ENCODE results near the gene FGF18. TPM values are rescaled to one million over a fixed set of nuclear protein-coding genes. Genes with fewer than 3 reads are reported as not detected.

Gene FGF18
- total RNA-seq, 1 experiment from 2014 or later: 0.94 TPM

- no peak overlapping the region; a peak in 1 of 5 replicates for H3K4me3 Mint-ChIP-seq
- H3K9me3 Mint-ChIP-seq: no peaks in the 10 kb centered on the region
- Histone ChIP-seq H3K27me3 (ENCODE audit: insufficient read depth, low read length) (no peaks in the 10 kb centered on the region), H4K8ac (replicated peaks; ENCODE audit: insufficient read length, low read depth, low read length) (no peak overlapping the region), H2AK5ac (ENCODE audit: insufficient read length, low read length) (no peak overlapping the region), H3K9ac (ENCODE audit: extremely low read depth, insufficient read length, low read length) (no peak overlapping the region), H3K56ac (ENCODE audit: insufficient read length, low read depth, low read length) (no peak overlapping the region), H3K4me2 (ENCODE audit: insufficient read depth, insufficient read length, low read length) (no peak overlapping the region), H2BK120ac (ENCODE audit: low read depth, low read length, poor library complexity, severe bottlenecking) (no peak overlapping the region), H2BK20ac (ENCODE audit: low read depth, low read length, poor library complexity, severe bottlenecking) (no peak overlapping the region), H4K20me1 (ENCODE audit: control insufficient read depth, insufficient read depth, insufficient read length) (no peaks in the 10 kb centered on the region), H3K4ac (ENCODE audit: low read depth, low read length) (no peak overlapping the region), H3K23me2 (ENCODE audit: insufficient read length, low read depth, low read length, poor library complexity, severe bottlenecking) (no peaks in the 10 kb centered on the region), H3K27ac (ENCODE audit: insufficient read length, low read depth, low read length) (no peak overlapping the region), H3K23ac (ENCODE audit: insufficient read length, low read depth, low read length) (no peak overlapping the region), H3K79me1 (ENCODE audit: insufficient read depth, low read depth, low read length, poor library complexity, severe bottlenecking) (no peaks in the 10 kb centered on the region), H3T11ph (ENCODE audit: low read length) (no peak overlapping the region), H4K5ac (ENCODE audit: insufficient read length, low read depth, low read length) (no peak overlapping the region), H4K91ac (ENCODE audit: insufficient read length, low read depth, low read length) (no peak overlapping the region), H2BK12ac (ENCODE audit: insufficient read length, low read depth, low read length) (no peak overlapping the region), H2BK15ac (ENCODE audit: low read depth, low read length) (no peak overlapping the region), H3K79me2 (ENCODE audit: insufficient read depth, low read length) (no peaks in the 10 kb centered on the region), H2BK5ac (ENCODE audit: insufficient read length, low read length) (no peak overlapping the region), H2AFZ (ENCODE audit: low read length) (no peak overlapping the region), H3K4me1 (ENCODE audit: insufficient read depth, low read length) (no peaks in the 10 kb centered on the region; the same call in 1 of the 2 replicates), H3K18ac (ENCODE audit: insufficient read length, low read depth, low read length) (no peak overlapping the region), H3K9me3 (ENCODE audit: control insufficient read depth, low read depth, low read length) (no peaks in the 10 kb centered on the region), H3K14ac (ENCODE audit: insufficient read depth, low read length) (no peak overlapping the region)
- H3K27me3 Mint-ChIP-seq (ENCODE audit: low read depth): peaks cover 5% of the 10 kb centered on the region
- TF ChIP-seq CTCF (conservative IDR thresholded peaks at IDR 0.05): no peak
- peak overlapping the region in 1 of 3 experiments; percentile 53; a peak in 1 of 7 replicates for H3K27ac Mint-ChIP-seq
- no CpG with 5 or more reads among the region's 11 CpGs for WGBS (ENCODE audit: extremely low coverage, insufficient read length, low lambda C conversion rate)
- no peak for DNase-seq
- no peaks in the 10 kb centered on the region for H3K36me3 Mint-ChIP-seq (ENCODE audit: insufficient read depth in 1 of 3, low read depth in 3 of 3)
- peaks cover 7 to 11% of the 10 kb centered on the region in 2 experiments for H3K4me1 Mint-ChIP-seq
Measured at GRCh38 chr5:171462928-171463861, 43.7 kb downstream of the FGF18 start.
